Tibial artery (tissue), 4 donors: Measurements from ENCODE around the gene QDPR.

Source experiments
- DNase-seq, 2 donors: peaks; one replicate each; pipeline ENCODE4 v3.0.0-alpha.2; 2019
- H3K27ac ChIP-seq, 2 donors: fragments of 200-600 bp; sonication (generic) in 1 of 2; 1 replicate in 1 of 2; 2 replicates in 1 of 2; pipeline ENCODE4 v1.5.1; 2018 to 2019; ENCODE audit warnings: mild to moderate bottlenecking in 1 of 2
- H3K27me3 ChIP-seq, 2 donors: fragments of 200-600 bp; sonication (generic) in 1 of 2; one replicate each; pipeline versions ENCODE4 v1.5.1 to v1.6.0; 2016 to 2019
- H3K36me3 ChIP-seq, 3 donors: fragments of 200-600 bp; sonication (generic) in 2 of 3; one replicate each; pipeline ENCODE4 v1.5.1; 2016 to 2019; ENCODE audit warnings: mild to moderate bottlenecking in 2 of 3
- H3K4me1 ChIP-seq, 4 donors: fragments of 200-600 bp; sonication (generic) in 2 of 4; 1 replicate in 3 of 4; 2 replicates in 1 of 4; pipeline ENCODE4 v1.5.1; 2016 to 2019
- H3K4me3 ChIP-seq, 2 donors: fragments of 200-600 bp; sonication (generic) in 1 of 2; 1 replicate in 1 of 2; 2 replicates in 1 of 2; pipeline ENCODE4 v1.5.1; 2018 to 2019; ENCODE audit warnings: mild to moderate bottlenecking in 2 of 2
- H3K9me3 ChIP-seq, 3 donors: fragments of 200-600 bp; sonication (generic) in 1 of 3; one replicate each; pipeline ENCODE4 v1.5.1; 2016 to 2019
- intact Hi-C: fragments of 100-400 bp; cut with DNase I; formaldehyde crosslinking; loops from one replicate; pipeline ENCODE4 v1.15.0; 2023; ENCODE audit warnings: low total_unique reads
- TF ChIP-seq, protein P1 (sequence below), 2 experiments: fragments of 200-600 bp in 1 of 2; fragments of 450-650 bp in 1 of 2; IDR thresholded peaks; one replicate each; pipeline ENCODE4 v1.5.1; 2017 to 2019; ENCODE audit warnings: antibody characterized with exemption in 2 of 2, mild to moderate bottlenecking in 1 of 2, moderate library complexity in 1 of 2

The QDPR gene

DNA sequence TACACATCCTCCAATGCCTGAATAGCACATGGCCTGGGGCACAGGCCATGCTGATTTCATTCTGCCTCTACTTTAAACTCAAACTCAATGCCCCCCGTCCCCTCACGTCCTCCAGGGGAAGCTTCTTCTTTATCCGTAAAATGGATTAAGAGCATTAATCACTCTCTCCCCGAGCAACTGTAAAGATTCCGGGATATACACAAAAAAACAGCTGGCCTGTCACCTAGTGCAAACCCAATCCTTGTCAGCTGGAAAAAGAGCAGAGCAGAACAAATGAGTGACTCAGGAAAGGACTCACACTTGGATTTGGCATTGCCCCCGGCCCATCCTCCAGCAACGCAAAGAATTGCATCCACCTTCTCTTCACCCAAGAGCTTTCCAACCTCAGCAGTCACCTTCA is 7.8 kb downstream of the QDPR start:
- H3K27me3 ChIP-seq: no peaks in the 10 kb centered on the region
- DNase-seq: no peak
- peaks cover 14 to 82% (median 45%) of the 10 kb centered on the region in 3 donors for H3K36me3 ChIP-seq
- intact Hi-C loops: no loop called here
- H3K27ac ChIP-seq: no peak overlapping the region
- TF ChIP-seq, protein P1, sequence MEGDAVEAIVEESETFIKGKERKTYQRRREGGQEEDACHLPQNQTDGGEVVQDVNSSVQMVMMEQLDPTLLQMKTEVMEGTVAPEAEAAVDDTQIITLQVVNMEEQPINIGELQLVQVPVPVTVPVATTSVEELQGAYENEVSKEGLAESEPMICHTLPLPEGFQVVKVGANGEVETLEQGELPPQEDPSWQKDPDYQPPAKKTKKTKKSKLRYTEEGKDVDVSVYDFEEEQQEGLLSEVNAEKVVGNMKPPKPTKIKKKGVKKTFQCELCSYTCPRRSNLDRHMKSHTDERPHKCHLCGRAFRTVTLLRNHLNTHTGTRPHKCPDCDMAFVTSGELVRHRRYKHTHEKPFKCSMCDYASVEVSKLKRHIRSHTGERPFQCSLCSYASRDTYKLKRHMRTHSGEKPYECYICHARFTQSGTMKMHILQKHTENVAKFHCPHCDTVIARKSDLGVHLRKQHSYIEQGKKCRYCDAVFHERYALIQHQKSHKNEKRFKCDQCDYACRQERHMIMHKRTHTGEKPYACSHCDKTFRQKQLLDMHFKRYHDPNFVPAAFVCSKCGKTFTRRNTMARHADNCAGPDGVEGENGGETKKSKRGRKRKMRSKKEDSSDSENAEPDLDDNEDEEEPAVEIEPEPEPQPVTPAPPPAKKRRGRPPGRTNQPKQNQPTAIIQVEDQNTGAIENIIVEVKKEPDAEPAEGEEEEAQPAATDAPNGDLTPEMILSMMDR (IDR thresholded peaks at IDR 0.05): no peak
- H3K4me1 ChIP-seq: no peaks in the 10 kb centered on the region
- H3K4me3 ChIP-seq: no peak overlapping the region
- H3K9me3 ChIP-seq: no peaks in the 10 kb centered on the region

DNA sequence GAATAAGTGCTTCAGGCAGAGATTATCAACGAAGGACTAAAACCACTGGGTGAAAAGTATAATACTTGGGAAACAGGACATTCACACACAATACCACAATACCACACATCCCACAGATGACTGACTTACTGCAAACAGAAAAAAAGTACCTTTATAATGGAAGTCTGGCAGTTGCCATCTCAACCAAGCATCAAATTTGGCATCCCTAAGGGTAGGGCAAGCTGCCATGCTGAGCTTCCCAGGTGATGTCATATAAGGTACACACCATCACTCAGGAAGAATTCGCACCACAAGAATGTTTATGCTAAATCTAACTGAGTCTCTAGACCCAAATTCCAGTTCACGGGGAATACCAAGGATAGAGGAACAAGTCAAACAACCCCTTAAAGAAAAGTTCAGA is 9.1 kb downstream of the QDPR start:
- no peak overlapping the region for H3K27ac ChIP-seq
- DNase-seq: no peak
- H3K36me3 ChIP-seq: peaks cover 22 to 85% (median 52%) of the 10 kb centered on the region in 3 donors
- H3K4me3 ChIP-seq: no peak overlapping the region
- intact Hi-C loops: no loop called here
- H3K4me1 ChIP-seq: no peaks in the 10 kb centered on the region
- TF ChIP-seq, protein P1 (IDR thresholded peaks at IDR 0.05): no peak
- no peaks in the 10 kb centered on the region for H3K27me3 ChIP-seq
- no peaks in the 10 kb centered on the region for H3K9me3 ChIP-seq

DNA sequence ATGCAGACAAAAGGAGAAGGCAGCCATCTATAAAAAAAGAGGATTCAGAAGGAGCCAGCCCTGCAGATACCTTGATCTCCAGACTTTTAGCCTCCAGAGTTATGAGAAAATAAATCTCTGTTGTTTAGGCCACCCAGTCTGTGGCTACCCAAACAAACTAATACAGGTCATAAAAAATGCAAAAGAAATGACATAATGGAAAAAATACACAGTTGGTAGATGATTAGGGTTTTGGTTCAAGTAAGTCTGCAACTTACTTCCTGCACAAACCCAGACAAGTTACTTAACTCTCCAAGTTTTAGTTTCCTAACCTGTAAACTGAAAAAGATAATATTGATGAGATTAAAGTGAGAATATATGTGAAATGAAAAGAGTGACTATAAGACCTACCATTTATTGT is 11.3 kb downstream of the QDPR start:
- intact Hi-C loops: no loop called here
- Histone ChIP-seq H3K27ac (no peak overlapping the region), H3K4me3 (no peak overlapping the region), H3K27me3 (no peaks in the 10 kb centered on the region), H3K4me1 (no peaks in the 10 kb centered on the region), H3K9me3 (no peaks in the 10 kb centered on the region), H3K36me3 (peaks cover 24 to 85% (median 53%) of the 10 kb centered on the region in 3 donors)
- no peak for DNase-seq
- TF ChIP-seq, protein P1 (IDR thresholded peaks at IDR 0.05): no peak

DNA sequence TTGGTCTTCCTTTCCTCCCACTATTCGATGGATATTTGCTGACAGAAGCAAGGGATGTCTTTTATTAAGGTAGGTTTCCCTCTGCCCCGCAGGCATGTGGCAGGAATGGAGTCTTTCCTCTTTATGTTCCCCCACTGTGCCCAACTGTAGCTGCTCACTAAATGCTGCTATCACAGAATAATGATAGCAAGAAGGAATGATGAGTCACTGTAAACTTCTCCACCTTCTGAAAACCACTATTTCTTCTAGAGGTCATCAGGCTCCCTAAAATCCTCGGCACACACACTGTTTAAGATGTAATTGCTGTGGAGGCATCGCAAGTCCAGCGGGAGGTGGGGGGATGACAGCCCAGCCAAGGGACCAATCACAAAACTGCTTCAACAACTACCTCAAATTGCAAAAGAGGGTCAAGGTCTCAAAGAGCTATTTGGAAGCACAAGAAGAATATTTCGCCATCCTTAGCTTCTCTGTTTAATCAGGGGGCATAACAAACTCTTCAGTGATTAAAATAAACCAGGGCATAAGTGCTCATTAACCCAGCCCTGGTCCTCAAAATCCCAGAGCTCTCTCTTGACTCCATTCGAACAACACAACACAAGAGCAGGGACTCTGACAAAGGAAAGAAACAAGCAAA is 13.9 kb downstream of the QDPR start:
- peaks cover 32 to 93% (median 52%) of the 10 kb centered on the region in 3 donors for H3K36me3 ChIP-seq
- DNase-seq: no peak
- H3K4me3 ChIP-seq: no peak overlapping the region
- H3K4me1 ChIP-seq: no peaks in the 10 kb centered on the region
- intact Hi-C loops: no loop called here
- TF ChIP-seq, protein P1 (IDR thresholded peaks at IDR 0.05): no peak
- no peaks in the 10 kb centered on the region for H3K9me3 ChIP-seq
- H3K27me3 ChIP-seq: no peaks in the 10 kb centered on the region
- H3K27ac ChIP-seq: no peak overlapping the region

DNA sequence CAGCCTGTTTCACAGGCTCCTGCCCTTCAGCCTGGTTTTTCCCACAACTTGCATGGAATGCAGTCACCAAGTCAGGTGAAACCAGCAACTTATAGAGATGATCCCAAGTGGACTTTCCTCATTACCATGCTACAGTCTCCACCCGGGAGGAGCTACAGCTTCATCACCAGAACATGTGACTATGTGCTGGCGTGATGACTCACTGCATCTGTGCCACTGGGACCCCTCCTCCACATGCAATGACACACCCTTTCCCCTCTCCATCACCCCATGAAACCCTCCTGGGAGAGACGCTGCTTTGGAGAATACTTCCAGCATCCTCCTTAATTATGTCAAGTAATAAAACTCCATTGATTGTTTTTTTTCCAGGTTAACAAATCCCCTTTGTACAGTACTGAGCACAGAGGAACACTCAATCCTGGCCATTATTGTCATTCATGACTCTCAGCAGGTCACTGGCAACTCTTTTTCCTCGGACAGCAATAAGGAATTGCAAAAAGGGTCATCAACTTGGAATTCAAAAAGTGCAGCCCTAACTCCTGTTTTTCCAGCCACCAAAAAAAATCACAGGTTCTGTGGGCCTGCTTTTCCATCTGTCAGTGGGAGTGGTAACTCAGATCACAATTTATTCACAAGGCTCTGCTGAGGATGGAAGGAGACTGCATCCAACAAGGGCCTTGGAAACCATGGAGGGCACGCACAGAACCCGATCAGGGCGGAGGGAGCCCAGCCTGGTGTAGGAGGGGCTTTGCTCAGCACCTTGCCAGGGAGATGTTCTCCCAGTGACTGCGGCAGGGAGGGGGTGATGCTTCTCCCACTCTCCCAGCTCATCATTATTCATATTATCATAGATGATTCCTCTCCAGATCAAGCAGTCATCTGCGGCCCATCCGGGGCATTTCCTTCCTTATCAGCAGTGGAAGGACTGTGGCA is 17.4 kb downstream of the QDPR start:
- intact Hi-C loops: no loop called here
- Histone ChIP-seq H3K4me3 (no peak overlapping the region), H3K27ac (no peak overlapping the region), H3K27me3 (no peaks in the 10 kb centered on the region), H3K9me3 (no peaks in the 10 kb centered on the region), H3K4me1 (peaks cover 0 to 6% (median 2%) of the 10 kb centered on the region in 4 donors), H3K36me3 (peaks cover 27 to 87% (median 49%) of the 10 kb centered on the region in 3 donors)
- no peak for DNase-seq
- TF ChIP-seq, protein P1 (IDR thresholded peaks at IDR 0.05): no peak
